ENCODE data around the gene NCOA7.
"Not testable (repeated sequence)": the region's sequence is repeated elsewhere in the genome, so short reads cannot be mapped to it uniquely, and the experiment has no call there.

NCOA7 gene

DNA sequence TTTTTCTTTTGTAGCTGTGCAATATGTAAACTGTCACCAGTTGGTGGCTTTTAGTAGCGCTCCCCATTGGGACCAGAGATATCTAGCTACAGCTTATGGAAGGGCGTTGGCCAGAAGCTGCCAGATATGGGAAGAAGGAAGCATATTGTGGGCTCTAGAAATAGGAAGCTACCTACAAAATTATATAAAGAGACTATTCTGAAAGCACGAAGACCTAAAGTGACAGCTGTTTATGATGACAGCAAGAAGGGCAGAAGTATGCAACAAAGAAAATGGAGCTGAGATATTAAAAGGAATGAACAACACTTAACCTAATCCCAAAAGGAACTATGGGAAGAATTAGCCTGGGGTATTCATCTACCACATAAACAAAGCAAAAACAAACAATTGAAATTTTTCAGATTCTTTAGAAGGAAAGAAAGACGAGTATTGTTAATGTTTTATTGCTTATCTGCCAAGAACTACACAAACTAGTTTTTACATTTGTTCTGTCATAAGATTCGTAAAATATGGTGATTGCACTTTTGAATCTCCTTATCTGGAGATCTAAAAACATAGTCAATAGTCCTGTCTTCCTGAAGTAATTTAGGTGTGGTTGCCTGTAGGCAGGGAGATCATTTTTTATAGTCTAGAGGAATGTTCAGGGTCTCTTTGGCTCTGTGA is 81.6 kb downstream of the NCOA7 start:
- no peak for DNase-seq

DNA sequence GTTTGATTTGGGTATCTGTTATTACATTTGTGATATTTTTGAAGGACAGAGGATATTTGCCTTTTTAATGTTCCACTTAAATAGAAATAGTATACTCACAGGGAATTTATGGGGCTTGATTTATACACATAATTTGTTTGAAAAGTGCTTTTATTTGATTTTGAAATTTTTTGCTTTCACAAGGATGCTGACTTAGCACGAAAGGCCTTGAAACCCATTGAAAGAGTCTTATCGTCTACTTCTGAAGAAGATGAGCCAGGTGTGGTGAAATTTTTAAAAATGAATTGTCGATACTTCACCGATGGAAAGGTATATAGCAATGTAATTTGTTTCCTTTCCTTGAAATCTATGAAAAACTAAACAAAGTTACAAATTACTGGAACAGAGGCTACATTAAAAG is 91.5 kb downstream of the NCOA7 start:
- no peak for DNase-seq

DNA sequence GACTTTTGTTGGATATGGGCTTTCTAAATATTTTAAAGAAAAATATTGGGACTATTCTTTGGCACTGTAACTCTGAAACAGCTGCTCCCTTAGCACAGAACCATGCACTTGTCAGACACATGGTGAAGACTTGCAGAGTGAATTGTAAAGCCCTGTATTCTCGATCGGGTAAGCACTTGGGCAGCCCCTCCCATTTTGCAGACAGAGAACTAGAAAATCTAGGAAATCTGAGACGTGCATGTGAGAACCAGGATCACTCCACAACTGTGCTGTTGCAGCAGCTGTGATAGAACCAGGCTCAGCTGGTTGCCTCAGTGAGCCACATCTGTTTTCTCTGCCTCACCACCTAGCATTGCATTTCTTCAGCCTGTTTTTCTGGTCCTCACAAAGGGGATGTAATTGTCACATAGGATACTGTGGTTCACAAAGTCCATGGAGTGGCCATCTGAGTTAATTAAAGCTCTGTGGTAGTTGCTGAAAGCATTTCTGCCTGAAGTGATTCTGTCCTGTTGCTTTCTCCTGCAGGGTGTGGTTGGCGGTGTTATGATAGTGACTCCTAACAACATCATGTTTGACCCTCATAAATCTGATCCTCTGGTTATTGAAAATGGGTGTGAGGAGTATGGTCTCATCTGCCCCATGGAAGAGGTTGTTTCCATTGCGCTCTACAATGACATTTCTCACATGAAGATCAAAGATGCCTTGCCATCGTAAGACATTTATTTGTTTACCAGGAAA is 94.0 kb downstream of the NCOA7 start:
- no peak for DNase-seq

DNA sequence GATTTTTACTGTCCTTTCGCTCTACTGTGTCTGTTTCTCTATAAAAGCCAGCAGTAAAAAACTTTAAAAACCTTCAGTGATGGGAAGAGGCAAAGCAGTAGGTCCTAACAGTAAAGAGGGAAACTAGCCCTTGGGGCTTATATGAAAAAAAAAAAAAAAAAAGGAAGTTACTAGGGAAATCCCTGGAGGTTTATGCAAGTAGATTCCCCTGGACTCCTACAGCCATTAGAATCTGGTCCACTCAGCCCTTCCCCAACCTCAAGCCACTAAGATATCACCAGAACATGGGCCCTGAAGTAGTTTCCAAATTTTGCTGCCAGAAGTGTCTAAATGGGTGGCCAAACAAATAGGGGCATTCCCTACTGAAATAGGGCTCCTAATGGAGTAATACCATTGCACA is 95.3 kb downstream of the NCOA7 start:
- no peak for DNase-seq

DNA sequence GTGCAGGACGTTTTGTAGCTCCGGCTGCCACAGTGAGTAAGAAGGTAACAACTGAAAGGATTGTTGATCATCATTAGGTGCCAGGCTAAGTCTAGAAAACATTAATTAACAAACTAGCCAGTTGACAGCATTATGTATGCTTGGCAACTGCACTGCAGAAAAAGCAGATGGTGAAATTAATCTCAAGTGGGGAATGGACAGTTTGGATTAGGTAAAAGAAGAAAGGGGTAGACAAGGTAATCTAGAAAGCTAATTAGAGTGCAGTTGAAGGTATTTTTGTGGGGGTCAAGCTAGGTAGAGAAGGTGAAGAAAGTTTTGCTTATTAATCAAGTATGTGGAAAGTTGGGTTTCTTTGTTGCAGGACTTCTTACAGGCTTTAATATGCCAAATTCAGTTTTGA is 96.2 kb downstream of the NCOA7 start:
- no peak for DNase-seq

DNA sequence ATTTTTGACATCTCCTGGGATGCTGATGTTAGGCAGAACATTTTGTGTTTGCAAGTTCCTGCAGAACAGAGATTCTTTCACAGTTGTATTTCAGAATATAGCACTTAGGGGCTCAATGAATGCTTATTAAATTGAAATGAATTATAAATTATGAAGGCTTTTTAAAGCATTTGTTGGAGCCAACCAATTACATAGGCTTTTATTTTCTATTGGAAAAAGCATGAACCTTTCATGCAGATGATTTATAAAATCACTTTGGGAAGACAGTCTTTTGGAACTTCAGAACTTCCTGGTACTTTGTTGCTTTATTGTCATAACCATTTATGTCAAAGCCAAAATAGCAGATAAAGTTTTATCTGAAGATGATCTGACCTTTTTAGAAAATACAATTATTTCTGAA is 96.6 kb downstream of the NCOA7 start:
- DNase-seq: no peak

DNA sequence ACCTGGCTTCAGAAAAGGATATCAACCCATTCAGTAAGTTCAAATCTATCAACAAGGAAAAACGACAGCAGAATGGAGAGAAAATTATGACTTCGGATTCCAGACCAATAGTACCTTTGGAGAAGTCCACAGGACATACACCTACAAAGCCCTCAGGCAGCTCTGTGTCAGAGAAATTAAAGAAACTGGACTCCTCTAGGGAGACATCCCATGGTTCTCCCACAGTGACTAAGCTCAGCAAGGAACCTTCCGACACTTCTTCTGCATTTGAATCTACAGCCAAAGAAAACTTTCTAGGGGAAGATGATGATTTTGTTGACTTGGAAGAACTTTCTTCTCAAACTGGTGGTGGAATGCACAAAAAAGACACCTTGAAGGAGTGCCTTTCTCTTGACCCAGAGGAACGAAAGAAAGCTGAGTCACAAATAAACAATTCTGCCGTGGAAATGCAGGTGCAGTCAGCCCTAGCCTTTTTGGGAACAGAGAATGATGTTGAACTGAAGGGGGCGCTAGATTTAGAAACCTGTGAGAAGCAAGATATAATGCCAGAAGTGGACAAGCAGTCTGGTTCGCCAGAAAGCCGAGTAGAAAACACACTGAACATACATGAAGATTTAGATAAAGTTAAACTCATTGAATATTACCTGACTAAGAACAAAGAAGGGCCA is 98.4 kb downstream of the NCOA7 start:
- peak; percentile 28 for DNase-seq

DNA sequence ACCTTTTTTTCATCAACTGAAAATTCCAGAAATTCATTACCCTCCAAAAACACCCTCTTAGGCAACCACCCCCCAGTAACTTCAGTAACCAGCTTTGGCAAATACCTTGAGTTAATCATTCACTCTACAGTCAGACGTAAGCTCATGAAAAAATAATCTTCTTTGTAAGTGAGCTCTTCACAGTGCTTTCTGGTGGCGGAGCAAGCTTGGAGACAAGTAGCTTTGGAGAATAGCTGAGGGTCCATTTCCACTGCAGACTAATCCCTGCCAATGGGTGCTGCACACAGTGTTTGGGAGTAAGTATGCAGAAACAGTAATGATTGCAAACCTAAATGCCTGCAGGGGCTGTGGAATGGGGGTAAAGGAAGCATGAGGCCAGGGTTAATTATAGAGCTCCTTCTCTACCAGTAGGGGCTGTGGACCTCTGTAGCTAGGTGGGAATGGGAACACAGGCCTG is 109.0 kb downstream of the NCOA7 start:
- no peak for DNase-seq

DNA sequence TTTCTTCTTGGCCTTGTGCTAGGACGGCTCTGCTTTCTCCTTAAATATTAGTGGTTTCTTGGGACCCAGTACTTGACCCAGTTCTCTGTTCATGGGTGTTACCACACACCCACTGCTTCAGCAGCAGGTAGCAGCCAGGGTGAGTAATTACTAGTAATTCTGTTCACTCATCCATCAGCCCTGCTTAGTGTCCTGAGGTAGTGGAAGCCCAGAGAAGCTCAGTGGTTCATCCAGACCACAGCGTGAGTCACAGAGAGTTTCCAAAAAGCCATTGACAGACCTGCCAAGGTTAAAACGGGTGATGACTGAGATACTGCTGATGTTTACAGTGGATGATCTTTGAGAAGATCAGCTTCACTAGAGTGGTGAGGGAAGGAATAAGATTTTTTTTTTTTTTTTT is 114.1 kb downstream of the NCOA7 start:
- DNase-seq: peak; percentile 72

DNA sequence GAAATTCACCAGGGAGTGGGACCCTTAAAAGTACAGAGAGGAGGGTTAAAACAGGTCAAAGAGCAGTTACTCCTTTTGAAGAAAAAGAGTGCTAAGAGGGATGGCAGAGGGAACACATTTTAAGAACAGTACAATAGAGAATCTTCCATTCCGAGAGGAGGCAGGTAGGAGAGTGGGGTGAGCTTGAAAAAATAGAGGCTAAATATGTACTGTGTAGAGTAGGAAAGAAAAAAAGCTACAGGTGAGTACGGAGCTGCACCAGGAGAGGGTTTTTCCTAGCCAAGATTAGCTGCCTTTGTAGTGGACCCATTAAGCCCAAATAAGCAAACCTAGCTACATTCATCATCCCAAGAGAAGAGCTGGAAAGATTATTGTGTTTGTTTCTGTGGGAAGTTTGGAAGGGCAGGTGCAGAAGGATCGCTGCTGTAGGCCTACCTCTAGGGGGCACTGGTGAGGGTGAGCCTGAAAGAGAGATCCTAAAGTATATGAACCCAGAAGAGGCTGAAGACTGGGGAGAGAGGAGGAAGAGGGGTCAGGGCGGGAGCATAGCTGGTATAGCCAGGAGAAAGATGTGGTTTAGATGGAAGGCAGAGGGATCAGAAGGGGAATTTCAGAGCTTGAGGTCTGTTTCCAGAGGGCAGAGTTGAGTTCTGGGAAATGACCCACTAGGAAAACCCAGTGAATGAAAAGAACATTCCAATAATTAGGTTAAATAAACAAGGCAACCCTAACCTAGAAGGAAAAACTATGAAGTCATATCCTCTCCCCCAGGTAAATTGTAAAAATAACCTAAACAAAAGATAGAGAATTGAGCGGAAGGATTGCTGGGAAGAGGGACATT is 115.6 kb downstream of the NCOA7 start:
- DNase-seq: peak; percentile 70

DNA sequence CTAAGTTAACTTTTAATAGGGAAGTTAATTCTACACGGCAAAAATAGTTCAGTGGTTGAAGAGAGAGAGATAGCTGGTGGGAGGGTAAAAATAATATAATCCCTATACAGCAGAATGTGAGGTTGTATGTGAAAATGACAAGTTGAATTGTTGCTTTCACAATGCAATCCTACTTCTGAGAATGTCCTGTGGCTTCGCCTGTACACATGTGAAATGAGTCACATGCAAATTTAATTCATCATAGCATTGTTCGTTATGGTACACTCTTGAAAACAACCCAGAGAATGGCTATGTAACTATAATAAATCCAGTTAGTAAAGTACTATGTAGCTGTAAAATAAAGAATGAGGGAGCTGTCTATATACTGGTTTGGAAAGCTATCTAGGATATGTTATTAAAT is 119.8 kb downstream of the NCOA7 start:
- no peak for DNase-seq

DNA sequence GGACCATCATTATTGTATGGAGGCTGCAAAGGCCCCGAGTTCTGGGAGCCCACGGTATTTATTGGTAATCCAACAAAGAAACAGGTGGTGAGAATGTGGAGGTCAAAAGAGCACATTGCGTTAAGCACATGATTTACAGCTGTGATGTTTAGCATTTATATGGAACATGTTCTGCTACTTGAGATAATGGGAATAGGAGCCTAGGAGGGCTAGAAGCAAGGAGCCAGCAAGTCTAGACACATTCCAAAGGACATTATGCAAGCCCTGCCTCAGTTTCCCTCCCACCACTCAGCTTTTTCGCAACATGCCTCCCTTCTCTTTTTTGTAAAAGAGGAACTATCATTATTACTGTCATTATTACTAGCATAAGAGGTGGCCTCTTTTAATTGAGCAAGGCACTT is 120.3 kb downstream of the NCOA7 start:
- not testable (repeated sequence) for DNase-seq

DNA sequence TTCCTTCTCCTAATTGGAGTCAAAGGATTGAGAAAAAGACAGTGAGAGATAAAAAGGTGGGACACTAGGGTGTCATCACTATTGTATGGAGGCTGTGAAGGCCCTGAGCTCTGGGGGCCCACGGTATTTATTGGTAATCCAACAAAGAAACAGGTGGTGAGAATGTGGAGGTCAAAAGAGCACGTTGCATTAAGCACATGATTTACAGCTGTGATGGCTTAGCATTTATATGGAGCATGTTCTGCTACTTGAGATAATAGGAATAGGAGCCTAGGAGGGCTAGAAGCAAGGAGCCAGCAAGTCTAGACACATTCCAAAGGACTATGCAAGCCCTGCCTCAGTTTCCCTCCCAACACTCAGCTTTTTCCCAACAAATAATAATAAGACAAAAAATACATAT is 121.7 kb downstream of the NCOA7 start:
- DNase-seq: not testable (repeated sequence)

DNA sequence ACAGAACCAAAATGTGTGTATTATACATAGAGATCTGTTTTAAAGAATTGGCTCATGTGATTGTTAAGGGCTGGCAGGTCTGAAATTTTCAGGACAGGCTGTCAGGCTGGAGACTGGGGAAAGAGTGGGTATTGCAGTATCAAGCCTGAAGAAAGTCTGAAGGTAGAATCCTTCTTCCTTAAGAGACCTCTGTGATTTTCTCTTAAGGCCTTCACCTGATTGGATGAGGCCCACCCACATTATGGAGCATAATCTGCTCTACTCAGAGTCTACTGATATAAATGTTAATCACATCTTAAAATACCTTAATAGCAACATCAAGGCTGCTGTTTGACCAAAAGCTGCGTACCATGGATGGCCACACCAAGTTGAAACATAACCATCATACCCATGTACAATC is 122.4 kb downstream of the NCOA7 start:
- no peak for DNase-seq

DNA sequence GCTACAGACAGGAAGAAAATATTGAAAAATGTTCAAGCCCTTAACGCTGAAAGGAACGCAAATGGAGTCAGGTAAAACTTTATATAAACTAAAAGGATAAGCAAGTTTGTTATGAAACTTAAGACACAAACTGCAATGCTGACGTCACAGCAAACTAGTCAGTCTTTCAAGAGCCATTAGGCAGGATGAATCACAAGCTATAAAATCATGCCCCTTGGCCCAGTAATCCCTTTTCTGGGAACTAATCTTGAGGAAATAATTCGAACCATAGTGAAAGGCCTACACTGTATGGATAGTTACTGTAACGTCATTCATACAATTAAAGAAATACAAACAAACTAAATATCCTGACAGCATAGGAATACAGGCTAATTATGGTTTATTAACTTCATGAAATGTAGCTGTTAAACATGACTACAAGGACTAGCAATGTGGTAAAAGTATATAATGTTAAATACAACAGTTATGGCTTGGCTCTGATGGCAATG is 123.1 kb downstream of the NCOA7 start:
- no peak for DNase-seq

DNA sequence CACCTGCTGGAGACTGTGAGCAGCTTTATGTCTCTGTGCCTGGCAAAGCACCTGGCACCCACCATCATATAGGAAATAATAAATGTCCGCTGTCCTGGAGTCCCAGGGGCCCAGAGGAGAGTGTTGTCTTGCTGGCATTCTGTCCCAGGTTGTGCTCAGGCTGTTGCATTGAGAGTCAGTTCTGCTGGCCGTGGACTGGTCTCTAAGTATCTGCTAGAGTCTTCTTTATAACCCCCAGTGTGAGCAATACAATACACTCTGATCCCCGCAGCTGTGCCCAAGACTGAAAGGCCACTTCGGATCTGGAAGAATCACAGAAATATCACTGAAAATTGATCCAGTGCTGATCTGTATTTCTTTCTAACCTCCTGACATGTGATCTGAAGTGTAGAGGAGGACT is 127.5 kb downstream of the NCOA7 start:
- no peak for DNase-seq

DNA sequence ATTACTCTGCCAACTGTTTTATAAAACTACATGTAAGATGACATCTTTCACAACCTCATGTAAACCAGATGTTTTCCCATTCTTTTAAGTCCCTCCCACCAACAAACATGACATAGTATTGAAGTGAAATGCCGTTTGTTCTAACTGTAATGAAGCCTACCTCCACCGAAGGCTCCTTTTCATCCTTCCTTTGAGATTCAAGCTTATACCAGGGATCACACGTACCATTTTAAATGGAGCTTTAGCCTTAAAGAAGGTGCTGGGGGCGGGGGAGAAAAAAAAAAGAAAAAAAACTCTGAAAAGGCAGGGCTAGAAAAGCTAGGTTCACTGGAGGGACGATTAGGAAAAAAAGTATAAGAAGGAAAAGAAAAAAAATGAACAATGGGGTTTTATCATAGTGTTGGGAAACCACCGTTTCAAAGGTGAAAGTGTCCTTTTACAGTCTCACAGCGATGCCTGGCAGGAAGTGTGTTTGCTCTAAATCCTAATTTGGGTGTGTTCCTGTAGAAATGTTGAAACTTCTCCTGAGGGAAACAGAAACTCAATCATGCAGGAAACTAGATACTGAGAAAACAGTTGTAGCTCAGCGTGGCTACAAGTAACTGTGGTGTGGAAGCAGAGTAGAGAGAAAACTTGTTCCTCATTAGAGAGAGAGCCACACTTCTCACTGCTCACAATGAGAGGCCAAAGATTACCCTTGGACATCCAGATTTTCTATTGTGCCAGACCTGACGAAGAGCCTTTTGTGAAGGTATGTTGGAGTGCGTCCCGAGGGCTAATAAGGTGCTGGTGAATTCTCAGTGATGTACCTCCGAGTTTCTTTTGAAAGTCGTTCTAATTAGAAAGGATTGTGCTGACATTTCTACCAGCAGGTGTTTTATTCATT is 128.2 kb downstream of the NCOA7 start:
- DNase-seq: peak; percentile 58

DNA sequence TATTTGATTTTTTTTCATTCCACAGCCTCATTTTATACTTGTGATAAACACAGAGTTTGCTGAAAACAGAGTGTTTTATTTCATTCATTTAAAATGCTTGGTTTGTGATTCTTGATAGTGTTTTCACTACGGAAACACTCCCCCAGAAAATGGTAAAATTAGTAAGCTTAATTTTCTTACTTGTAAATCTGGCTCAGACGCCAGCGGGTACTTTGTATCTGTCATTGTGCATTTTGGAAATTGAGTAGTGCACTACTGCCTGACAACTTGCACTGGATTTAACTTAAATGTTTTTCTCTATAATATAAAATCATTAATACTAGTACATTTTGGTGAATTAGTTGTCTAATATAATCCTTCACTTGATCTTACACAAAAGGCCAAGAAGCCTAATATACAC is 128.9 kb downstream of the NCOA7 start:
- no peak for DNase-seq

DNA sequence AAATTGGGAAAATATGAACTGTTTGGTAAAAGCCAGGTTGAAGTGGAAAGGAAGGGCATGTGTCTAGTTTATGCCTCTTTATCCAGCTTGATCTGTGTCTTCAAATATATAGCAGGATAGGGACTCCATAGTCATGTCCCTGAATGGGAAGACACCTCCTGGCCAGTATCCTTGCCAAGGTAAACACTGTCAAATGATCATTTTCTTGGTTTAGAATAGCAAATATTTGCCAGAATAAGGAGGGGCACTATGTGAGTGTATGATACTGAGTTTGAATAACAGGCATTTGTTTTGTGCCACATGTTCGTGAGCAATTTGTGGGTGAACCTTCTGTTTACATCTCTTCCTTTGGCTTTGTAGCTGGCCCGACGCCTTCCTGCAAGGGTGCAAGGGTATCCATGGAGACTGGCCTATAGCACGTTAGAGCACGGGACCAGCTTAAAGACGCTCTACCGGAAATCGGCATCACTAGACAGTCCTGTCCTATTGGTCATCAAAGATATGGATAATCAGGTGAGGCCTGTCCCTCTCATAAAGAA is 131.6 kb downstream of the NCOA7 start:
- DNase-seq: no peak

DNA sequence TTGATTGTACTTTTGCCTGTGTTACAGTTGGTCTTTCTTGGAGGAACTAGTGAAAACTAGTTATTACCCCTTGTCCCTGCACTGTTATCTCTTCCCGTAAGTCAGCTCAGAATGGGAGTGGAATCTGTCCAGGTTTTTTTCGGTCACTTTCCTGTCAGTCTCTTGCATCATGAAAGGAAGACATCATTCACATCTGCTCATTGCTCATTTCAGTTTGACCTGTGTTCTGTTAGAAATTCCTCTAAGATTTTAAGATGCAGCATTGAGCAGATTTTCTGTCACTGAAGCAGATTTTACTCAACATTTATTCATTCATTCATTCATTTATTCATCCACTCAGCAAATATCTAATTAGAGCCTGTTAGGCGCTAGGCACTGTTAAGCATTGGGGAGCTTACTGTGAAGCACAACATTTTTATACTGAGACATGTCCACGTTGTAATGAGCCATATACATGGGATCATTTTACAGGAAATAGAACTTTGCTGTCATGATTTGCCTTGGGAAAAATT is 132.7 kb downstream of the NCOA7 start:
- DNase-seq: no peak

DNA sequence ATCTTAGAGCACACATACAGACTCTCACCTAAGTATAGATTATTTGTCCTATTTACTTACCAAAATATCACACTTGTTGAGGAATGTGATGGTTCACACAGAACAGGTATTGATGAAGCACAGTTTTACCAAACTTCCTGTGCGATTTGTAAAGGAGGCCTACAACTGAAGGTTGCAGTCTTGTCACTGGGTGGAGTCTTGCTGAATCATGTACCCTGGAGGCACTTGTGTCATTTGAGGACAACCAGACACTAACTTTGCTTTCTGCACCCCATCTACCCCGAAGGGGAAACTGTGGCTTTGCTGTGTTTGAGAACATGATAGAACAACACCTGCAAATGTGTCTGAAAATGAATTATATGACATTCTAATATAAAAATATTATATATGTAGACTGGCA is 133.4 kb downstream of the NCOA7 start:
- no peak for DNase-seq
